Omental fat pad (tissue), 4 donors: ENCODE measurements around the gene CD55. TPM values are rescaled to one million over a fixed set of nuclear protein-coding genes. Genes with fewer than 3 reads are reported as not detected.

ENCODE experiments used
- ATAC-seq: fragments of 150-250 bp; one replicate; pipeline ENCODE4 v1.9.1; 2016; ENCODE audit warnings: mild to moderate bottlenecking, moderate library complexity; ENCODE audit not compliant: low FRiP score
- DNase-seq: peaks from one replicate; pipeline ENCODE4 v3.0.0-alpha.2; 2019; ENCODE audit warnings: low spot score
- CTCF ChIP-seq, 3 donors: fragments of 450-650 bp; IDR thresholded peaks; one replicate each; pipeline ENCODE4 v1.5.1; 2016 to 2017; ENCODE audit warnings: antibody characterized with exemption in 3 of 3, mild to moderate bottlenecking in 3 of 3, moderate library complexity in 2 of 3
- total RNA-seq, 4 donors: library from RNA; depleted of rRNA; stranded (reverse); fragments of >200 nt; gene quantifications; one replicate each; pipeline ENCODE4 v1.1.0, GENCODE V29; 2016

Gene CD55
- total RNA-seq, 4 donors from 2014 or later, result 86.2 to 468 (median 195) TPM

- TF ChIP-seq CTCF (IDR thresholded peaks at IDR 0.05), result no peak
- no peak for DNase-seq
Measured at GRCh38 chr1:207291723-207292122, 29.8 kb upstream of the CD55 start.

GRCh38 chr1:207298186-207298585 lies 23.3 kb upstream of the CD55 start:
- DNase-seq (no peak), ATAC-seq (no peak)
- TF ChIP-seq CTCF (IDR thresholded peaks at IDR 0.05), result no peak

More at GRCh38 chr1:207291723-207292122, 29.8 kb upstream of the CD55 start:
- no peak for ATAC-seq

DNA sequence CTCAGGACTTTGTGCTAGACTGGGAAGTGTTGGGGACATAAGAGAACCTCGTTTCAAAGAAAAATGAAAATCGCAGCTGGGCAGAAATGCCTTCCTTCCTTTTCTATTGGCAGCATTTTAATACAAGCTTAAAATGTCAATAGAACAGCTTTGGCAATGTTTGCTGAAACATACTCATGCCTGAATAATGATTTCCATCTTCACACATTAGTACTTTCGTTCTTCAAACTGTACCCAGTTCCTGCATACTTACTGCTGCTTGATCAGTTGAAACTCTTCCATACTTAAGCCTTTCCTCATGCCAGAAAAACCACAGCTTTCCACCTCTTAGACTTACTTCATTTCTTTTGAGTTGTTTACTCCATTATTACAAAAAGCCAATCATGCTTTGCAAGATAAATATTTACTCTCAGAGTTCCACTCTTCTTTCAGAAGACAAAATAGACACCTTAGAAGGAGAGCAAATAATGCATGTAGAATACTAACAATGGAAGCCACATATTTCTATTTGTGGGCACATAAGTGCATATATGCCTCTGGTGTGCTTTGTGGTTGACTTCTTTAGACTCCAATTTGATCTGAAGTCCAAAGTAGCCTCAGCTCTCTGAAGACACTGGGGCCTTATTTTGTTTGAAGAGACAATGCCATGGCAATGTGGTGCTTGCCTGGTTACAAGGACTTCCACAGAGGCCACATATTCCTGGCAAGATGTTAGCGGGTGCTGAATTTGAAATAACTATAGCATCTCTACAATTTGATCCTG lies 22.7 kb upstream of the CD55 start:
- ATAC-seq (no peak), DNase-seq (no peak)
- TF ChIP-seq CTCF (IDR thresholded peaks at IDR 0.05), result no peak

- no peak for TF ChIP-seq CTCF (IDR thresholded peaks at IDR 0.05)
- no peak for ATAC-seq
- DNase-seq, result no peak
Measured at GRCh38 chr1:207300970-207301369, 20.5 kb upstream of the CD55 start.

DNA sequence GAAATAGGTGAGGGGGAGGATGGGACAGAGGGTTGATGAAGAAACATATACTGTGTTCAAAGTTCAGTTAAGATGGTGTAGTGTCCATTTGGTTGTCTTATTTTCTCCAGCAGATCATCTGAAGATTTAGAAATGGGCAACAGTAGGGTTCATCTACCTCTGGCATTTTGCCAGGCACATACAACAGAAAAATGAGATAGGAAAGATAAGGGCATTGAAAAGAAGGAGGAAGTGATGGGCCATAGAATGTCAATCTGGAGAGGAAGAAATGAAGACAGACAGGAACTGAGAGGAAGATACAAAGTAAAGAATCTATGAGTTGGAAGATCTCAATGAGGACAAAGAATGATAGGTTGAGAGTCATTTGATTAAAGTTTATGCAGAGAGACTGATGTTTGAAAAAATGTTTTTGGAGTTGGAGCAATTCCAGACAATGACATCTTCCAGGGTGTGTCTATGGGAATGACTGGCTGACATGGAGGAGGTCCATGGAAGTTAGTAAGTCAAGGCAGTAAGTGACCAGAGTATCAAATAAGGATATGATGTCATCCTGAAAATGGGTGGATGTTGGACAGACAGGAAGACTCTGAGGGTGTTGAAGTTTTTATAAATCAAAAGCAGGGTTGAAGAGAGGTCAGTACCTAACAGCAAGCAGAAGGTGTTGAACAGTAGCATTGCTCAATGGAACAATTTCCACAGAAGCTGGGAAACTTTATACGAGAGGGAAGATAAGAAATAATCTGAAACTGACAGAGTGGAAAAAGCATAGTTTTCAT lies 18.7 kb upstream of the CD55 start:
- no peak for ATAC-seq
- DNase-seq, result no peak
- no peak for TF ChIP-seq CTCF (IDR thresholded peaks at IDR 0.05)

DNA sequence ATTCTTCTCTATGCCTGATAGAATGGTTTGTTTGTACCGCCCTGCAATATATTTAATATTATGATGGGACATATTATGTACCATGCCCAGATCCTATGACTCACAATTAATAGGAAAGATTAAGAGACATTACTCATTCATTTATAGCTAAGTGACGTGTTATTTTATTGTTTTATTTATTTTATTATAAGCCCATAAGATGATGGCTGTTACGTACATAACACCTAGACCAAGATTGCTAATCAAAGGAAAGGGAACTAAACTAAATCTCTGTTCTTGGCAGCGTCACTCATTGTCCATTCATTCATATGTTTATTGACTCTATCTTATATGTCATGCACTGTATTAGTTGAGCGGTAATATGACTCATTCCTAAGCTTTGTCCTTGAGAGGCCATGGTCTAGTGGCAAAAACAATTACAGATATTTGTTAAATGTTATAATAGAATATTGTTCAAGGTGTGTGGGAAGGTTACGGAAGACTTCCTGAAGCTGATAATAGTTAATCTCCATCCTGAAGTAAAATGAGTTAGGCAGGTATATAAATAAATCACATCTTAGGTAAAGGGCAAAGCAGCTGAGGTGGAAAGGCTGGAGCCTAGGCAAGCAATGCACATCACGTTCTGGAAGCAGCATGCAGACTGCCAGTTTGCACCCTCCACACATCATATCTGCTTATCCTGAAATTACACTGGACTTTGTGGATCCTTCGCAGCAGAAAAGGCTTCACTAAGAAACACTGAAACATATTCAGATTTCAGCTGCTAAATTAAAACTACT lies 16.6 kb upstream of the CD55 start:
- DNase-seq, result no peak
- ATAC-seq, result no peak
- TF ChIP-seq CTCF (IDR thresholded peaks at IDR 0.05), result no peak
